Left ventricle myocardium superior (tissue), 1 donor: ENCODE results near the gene TSNAXIP1. TPM values are rescaled to one million over a fixed set of nuclear protein-coding genes. Genes with fewer than 3 reads are reported as not detected.

Experiments
- ATAC-seq: fragments of 200-7000 bp; cut with Tn5 transposase; one replicate; pipeline ENCODE4 v1.9.1; 2020; ENCODE audit warnings: mild to moderate bottlenecking, moderate library complexity
- DNase-seq: peaks from one replicate; pipeline ENCODE4 v3.0.0-alpha.2; 2020
- intact Hi-C: fragments of 100-400 bp; cut with micrococcal nuclease; formaldehyde crosslinking; loops from one replicate; pipeline ENCODE4 v1.11.0; 2022
- long read RNA-seq: library from polyadenylated mRNA; unstranded; transcript quantifications from one replicate; pipeline ENCODE4 v2.0.0, GENCODE V29; 2021
- total RNA-seq: library from RNA; stranded (reverse); fragmentation: NEBNext Ultra II Directional; extraction: Animal tissue kit (Norgen Biotek cat#: 25700); gene quantifications from one replicate; pipeline ENCODE4 v1.2.1, GENCODE V29; 2021
- donor health status: DM: no; HTN: yes; CAD: no; lungs with severe emphysema.

TSNAXIP1 gene, protein sequence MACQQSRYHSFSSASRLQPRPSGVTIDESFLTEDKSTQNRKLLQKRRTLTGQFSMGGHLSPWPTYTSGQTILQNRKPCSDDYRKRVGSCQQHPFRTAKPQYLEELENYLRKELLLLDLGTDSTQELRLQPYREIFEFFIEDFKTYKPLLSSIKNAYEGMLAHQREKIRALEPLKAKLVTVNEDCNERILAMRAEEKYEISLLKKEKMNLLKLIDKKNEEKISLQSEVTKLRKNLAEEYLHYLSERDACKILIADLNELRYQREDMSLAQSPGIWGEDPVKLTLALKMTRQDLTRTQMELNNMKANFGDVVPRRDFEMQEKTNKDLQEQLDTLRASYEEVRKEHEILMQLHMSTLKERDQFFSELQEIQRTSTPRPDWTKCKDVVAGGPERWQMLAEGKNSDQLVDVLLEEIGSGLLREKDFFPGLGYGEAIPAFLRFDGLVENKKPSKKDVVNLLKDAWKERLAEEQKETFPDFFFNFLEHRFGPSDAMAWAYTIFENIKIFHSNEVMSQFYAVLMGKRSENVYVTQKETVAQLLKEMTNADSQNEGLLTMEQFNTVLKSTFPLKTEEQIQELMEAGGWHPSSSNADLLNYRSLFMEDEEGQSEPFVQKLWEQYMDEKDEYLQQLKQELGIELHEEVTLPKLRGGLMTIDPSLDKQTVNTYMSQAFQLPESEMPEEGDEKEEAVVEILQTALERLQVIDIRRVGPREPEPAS
- 0.37 TPM for total RNA-seq
- long read RNA-seq, partial matches to known transcripts = 0 of 1 reads
- long read RNA-seq, other reads (novel, unspliced or antisense) = 1 of 1 reads

DNA sequence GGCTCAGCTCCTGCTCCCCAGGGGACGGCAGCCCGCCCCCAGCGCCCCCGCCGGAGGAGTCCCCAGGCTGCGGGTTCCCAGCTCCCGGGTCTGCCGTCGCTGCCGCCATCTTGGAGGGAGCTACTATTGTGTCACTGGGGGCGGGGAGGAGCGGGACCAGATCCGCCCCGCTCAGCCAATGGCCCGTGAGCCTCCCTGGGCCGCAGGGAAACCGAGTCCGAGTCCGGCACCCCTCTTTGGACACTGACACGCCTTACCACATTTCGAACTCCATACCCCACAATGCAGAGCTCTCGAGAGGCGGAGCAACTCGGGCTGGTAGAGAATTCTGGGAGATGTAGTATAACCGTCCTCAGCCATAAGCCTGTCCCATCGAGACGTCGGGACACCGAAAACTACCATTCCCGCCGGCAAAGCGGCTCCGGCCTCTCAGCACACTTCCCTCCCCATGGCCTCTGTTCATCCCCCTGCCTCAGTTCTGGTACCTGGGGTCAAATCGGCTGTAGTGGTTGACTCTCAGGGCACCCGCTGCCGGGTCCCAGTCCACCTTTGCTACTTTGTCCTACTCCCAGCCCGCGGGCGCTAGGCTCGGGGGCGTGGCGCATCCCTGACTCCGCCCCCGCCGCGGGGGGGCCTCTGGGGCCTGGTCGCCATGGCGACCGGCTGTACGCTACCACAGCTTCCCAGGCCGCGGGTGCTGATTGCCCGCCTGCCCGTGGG lies at the start of gene TSNAXIP1, which contains the start of gene RANBP10:
Gene TSNAXIP1 (plus strand): TSS at position 462 of the 720 bp plus-strand sequence. CDS start 261 bp downstream, outside the sequence.
Gene RANBP10 (minus strand): TSS at position 133 of the 720 bp plus-strand sequence. CDS start 24 bp downstream, at position 109.
- intact Hi-C loops = no loop called here
- DNase-seq (peak; percentile 97), ATAC-seq (peak; percentile 97)

DNA sequence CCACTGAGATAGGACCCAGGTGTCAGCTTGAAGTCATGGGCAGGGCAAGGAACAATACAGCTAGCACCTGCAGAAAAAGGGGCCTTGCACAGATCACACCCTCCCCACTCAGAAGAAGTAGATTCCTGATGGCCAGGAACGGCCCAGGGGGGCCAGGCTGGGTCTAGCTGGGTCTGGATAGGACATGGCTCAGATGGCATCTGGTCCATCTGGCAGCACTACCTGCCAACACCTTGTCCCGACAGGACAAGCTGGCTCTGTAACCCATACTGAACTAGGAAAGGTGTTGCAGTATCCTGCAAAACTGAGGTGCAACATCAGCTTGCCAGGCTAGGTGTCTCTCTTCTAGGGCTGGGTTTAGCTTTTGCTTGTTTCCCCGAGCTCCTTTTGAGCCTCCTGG lies 48.7 kb upstream of the TSNAXIP1 start:
- DNase-seq = no peak
- no peak for ATAC-seq
- intact Hi-C loops = no loop called here

DNA sequence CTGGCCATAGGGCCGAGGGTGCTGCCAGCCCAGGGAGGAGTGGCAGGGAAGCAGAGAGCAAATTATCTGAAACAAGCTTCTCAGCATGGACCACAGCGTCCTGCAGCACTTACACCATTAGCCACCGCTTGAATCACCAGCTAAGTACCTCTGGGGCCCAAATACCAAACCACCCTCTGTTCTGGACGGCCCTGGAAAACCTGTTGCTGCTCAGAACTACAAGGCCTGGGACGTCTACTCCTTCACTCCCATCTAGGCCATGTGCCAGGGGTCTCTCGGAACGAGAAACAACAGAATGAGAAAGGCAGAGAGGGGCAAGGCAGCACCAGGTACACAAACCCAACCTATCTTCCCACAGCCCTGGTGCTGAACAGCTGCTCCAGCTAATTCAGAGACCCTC lies 47.7 kb upstream of the TSNAXIP1 start:
- DNase-seq (no peak), ATAC-seq (no peak)
- intact Hi-C loops = no loop called here

DNA sequence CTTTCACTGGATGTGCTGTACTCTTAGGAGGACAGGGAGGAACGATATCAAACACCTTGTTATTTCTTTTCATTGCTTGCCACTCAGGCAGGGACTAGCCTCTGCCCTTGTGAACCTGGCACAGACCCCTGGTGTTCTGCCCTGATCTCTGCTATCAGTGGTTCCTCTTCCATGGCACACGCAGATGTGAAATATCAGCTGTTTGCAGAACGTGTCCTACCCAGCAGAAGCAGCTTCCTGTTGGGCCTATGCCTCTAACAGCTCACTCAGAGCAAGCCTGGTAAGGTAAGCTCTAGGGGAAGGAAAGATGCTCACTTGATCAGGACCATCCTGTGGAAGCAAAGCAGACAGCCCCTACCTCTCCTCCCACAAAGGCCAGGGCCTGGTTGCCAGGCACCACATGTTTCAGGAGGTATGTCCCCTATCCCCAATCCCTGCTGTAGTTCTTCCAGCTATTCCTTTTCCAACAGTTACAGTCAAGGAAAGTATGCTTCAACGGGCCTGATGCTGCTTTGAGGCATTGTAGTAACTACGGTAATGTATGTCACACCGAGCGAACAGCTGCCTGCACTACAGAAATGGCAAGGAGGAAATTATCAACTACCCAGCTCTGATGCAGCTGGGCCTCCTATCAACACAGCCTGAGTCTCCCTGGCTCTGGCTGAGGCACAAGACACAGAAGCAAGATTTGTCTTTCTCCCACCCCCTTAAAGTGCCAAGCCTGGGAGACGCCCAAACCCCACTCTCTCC lies 46.3 kb upstream of the TSNAXIP1 start:
- ATAC-seq = peak; percentile 82
- no peak for DNase-seq
- intact Hi-C loops = no loop called here

DNA sequence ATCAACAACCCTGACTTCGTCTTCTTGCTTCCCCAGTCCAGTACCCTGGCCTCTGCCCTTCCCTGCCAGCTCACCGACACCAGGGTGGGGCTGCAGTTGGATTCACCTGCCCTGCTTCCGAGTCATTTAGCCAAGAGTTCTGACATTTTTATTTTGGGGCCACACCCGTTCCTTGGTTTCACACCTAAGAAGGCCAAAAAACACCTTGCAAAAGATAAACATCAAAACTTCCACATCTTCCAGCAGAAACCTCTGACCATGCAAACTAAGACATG lies 45.8 kb upstream of the TSNAXIP1 start:
- intact Hi-C loops = no loop called here
- DNase-seq (no peak), ATAC-seq (no peak)

DNA sequence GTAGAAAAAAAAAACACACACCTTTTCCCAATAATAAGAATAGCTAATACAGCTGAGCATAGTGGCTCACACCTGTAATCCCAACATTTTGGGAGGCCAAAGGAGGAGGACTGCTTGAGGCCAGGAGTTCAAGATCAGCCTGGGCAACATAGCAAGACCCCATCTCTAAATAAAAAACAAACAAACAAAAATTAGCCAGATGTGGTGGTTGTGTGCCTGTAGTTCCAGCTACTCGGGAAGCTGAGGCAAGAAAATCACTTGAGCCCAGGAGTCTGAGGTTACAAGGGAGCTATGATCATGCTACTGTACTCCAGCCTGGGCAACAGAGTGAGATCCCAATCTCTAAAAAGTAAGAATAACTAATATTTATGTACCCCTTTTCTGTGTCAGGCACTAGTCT lies 44.8 kb upstream of the TSNAXIP1 start:
- ATAC-seq (no peak), DNase-seq (no peak)
- intact Hi-C loops = no loop called here

DNA sequence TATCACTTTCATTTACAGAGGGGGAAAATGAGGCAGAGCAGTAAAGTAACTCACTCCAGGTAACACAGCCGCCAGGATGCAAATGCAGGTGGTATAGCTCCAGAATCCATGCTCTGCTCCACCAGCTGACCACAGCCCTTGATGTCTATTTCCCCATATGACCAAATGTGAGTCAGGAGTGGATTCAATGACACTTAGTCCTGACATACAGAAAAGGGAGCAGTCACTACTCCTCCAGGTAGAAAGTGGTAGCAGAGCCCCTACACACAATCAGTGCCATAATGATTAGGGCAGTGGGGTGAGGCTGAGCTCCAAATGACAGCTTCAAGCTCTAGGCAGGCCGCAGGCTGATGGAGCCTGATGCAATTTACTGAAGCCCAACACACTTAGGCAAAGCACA lies 44.3 kb upstream of the TSNAXIP1 start:
- ATAC-seq (no peak), DNase-seq (no peak)
- intact Hi-C loops = no loop called here

DNA sequence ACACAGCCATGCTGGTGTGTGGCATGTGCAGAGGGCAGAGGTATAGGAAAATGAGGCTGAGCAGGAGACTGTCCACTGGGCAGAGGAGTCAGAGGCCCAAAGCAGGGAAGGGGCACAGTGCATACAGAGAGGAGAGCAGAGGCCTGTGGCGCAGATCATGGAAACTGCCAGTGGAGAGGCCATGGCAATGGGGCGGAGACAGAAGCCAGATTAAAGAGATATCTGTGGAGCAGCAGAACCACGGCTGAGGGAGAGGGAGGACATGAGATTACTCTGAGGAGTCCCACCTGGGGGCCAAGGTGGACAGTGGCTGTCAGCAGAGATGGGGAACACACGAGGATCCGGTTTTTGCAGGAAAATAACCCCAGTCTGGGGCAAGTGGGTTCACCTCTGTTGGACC lies 43.6 kb upstream of the TSNAXIP1 start:
- DNase-seq (no peak), ATAC-seq (no peak)
- intact Hi-C loops = no loop called here

DNA sequence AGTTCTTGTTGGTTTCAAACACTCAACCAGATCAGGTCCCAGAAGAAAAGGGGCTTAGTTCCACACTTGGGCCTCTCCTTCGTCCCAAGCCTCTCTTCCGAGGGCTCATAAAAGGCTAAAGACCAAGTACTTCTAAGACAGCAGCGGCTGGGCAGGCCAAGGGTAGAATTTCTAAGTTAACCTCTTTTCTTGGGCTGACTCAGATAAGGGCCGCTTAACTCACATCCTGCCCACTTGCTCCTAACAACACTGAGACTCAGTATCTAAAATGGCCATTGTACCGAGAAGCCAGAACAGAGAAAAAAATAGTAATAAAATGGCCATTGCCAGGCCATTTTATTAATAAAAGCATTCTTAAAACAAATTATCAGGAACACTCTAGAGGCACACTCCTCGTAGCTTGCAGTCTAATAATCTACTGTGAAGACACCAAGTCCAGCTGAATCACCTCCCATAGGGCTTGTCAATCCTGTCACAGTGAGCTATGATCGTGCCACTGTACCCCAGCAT lies 42.5 kb upstream of the TSNAXIP1 start:
- DNase-seq (no peak), ATAC-seq (no peak)
- intact Hi-C loops = no loop called here

DNA sequence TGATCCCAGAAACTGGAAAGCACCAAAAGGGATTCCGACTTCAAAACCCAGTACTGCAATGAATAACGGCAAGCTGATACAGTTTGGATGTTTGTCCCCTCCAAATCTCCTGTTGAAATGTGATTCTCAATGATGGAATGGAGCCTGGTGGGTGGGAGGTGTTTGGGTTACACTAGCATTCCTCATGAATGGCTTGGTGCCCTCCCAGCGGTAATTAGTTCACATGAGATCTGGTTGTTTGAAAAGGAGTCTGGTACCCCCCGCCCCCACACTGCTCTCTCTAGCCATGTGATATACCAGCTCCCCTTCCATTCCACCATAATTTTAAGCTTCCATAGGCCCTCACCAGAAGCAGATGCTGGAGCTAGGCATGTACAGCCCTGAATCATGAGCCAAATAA lies 40.4 kb upstream of the TSNAXIP1 start:
- intact Hi-C loops = no loop called here
- DNase-seq (no peak), ATAC-seq (no peak)

DNA sequence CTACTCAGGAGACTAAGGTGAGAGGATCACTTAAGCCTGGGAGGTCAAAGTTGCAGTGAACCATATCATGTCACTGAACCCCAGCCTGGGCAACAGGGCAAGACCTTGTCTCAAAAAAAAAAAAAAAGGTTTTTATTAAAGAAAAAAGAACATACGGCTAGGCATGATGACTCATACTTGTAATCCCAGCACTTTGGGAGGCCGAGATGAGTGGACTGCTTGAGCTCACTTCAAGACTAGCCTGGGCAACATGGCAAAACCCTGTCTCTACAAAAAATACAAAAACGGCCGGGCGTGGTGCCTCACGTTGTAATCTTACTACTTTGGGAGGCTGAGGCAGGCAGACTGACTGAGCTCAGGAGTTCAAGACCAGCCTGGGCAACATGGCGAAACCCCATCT lies 38.7 kb upstream of the TSNAXIP1 start:
- DNase-seq = no peak
- ATAC-seq = no peak
- intact Hi-C loops = no loop called here

DNA sequence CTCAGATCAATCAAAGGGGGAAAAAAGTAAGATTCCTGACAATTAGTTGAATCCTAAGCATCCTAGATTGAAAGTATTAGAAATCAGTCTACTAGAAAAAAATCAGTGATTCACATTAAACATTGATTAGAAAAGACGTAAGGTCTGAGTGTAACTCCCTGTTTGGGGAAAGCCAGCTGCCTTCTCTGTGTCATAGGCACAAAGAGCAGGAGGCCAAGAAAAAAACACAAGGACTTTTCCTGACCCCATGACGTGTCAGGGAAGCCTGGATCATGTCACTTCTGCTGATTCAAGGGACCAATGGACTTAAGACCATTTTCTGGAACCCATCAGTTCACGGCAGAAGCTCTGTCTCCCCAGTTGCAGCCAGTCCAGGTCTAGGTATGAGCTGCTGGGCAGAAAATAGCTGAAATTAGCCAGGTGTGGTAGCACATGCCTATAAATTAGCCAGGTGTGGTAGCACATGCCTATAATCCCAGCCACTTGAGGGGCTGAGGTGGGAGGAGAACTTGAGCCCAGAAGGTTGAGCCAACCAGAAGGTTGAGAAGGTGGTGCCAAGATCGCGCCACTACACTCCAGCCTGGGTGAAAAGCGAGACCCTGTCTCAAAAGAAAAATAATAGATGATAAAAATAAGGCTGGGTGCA lies 36.2 kb upstream of the TSNAXIP1 start:
- intact Hi-C loops = no loop called here

DNA sequence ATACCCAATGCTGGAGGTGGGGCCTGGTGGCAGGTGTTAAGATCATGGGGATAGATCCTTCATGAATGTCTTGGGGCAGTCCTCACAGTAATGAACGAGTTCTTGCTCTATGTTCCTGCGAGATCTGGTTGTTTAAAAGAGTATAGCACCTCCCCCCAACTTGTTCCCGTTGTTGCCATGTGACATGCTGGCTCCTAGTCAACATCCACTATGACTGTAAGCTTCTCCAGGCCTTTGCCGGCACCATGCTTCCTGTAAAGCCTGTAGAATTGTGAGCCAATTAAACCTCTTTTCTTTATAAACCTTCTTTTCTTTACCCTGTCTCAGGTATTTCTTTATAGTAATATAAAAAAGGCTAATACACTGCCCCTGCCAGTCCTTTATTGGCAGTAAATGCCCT lies 33.6 kb upstream of the TSNAXIP1 start:
- ATAC-seq (peak; percentile 80), DNase-seq (no peak)
- intact Hi-C loops = no loop called here

More for the DNA sequence above, 36.2 kb upstream of the TSNAXIP1 start:
- ATAC-seq (no peak), DNase-seq (no peak)

DNA sequence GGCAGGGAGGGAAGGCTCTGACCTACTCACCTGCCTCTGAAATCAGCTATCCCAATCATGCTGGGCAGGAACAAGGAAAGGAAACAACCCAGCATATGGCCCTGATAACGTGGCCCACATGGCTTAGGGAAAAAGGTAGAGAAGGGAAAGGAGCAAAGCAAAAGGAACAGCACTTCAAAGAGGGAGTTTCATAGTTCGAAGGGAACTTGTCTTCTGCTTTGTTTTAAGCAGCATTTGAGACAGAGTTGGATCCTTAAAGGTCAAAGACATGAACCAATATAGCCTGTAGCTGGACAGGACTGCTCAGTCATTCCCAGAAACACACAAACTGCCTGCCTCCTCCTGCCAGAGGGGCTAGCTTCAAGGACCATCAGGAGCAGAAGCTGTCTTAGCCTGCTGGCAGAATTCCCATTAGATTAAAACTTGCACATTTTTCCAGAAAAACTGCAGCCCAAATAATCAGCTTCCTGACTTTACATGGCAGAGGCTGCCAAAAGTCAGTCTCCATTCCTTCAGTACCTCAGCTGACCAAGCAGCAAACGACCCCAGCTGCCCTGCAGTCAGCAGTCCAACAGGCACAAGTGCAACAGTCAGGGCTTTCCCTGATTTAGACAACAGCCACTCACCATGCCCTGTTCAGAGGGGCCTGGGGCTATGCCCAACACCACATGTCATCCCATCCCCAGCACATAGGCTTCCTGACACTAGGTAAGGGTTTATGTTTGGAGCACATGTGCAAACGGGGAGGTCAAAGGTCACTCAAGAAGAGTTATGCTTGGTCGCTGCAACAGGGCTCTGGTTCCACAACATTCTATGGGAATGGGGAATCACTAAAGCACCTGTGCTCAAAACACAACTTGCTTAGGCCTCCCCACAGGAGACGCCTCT lies 32.9 kb upstream of the TSNAXIP1 start:
- ATAC-seq = peak; percentile 65
- intact Hi-C loops = no loop called here

DNA sequence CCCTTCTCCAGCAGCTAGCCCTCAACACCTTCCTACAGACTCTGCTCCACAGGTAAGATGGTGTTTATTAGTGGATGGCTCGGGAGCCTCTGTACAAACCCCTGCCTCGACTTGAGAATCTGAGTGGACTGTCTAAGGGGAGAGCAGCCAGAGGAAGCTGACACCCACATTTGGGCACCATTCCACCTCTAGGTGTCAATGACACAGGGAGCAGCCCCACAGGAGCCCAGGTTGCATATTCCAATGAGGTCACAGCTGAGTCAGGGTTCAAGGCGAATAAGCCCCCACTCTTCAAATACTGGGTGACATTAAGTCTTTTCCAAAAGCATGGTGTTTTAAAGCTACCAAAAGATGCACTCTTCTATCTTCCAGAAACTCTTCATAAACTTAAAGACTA lies 32.2 kb upstream of the TSNAXIP1 start:
- DNase-seq = no peak
- no peak for ATAC-seq
- intact Hi-C loops = no loop called here

More for the DNA sequence above, 32.9 kb upstream of the TSNAXIP1 start:
- DNase-seq = no peak

DNA sequence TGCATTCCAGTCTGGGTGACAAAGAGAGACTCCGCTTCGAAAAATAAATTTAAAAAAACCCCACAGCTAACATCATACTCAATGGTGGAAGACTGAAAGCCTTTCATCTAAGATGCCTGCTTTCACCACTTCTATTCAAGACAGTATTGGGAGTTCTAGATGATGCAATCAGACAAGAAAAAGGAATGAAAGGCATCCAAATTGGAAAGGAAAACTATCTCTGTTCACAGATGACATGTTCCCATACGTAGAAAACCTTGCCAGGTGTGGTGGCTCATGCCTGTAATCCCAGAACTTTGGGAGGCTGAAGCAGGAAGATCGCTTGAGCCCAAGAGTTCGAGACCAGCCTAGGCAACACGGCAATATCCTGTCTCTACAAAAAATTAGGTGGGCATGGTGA lies 31.4 kb upstream of the TSNAXIP1 start:
- no peak for DNase-seq
- intact Hi-C loops = no loop called here
- no peak for ATAC-seq

DNA sequence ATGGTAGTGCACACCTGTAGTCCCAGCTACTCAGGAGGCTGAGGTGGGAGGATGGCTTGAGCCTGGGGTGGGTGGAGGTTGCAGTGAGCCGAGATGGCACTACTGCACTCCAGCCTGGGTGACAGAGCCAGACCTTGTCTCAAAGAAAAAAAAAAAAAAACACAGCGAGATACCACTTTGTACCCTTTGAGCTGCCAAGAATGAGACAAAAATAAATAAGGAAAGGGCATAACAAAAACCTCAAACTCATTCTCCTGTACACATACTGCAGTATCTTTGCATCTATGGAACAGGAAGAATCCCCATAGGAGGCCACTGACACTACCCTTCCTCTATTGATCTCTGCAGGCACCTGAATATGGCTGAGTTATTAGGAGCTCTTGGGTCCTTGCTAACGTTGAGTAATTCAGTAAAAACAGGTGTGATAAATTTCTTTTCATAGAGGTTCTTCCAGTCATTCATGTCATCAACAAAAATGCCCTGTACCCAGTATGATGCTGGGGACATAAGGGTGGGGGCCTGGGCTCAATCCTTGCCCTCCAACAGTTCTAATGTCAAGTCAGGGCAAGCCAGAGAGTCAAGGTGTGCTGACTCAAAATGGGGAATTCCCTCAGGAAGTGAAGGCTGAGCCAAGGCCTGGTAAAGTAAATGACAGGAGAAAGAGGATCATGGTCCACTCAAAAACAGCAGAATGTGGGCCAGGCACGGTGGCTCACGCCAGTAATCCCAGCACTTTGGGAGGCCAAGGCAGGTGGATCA lies 27.3 kb upstream of the TSNAXIP1 start:
- ATAC-seq (peak; percentile 52), DNase-seq (no peak)
- intact Hi-C loops = no loop called here
